Activated B cell treated with CpG ODN at 0.5 μM for 24 hours (primary cell): ENCODE results near the gene DPP10. TPM values are rescaled to one million over a fixed set of nuclear protein-coding genes. Genes with fewer than 3 reads are reported as not detected.

Experiments used
- ATAC-seq: fragments of 200-7000 bp; cut with Tn5 transposase; one replicate; pipeline ENCODE4 v1.10.0; 2021; ENCODE audit warnings: low read depth, mild to moderate bottlenecking, moderate library complexity
- CTCF ChIA-PET: fragments of 350-600 bp; sonication (Branson Sonifier 250); formaldehyde crosslinking; loops from one replicate; lab custom pipeline; 2021; ENCODE audit warnings: antibody characterized with exemption; lab: Charles Lee
- POLR2A ChIA-PET: fragments of 350-600 bp; sonication (Branson Sonifier 250); formaldehyde crosslinking; loops from one replicate; lab custom pipeline; 2021; ENCODE audit warnings: antibody characterized with exemption; lab: Charles Lee
- DNase-seq: peaks from one replicate; pipeline ENCODE4 v3.0.0; 2022
- H3K27ac Mint-ChIP-seq: one replicate; pipeline ENCODE4 v1.8.0; 2020; ENCODE audit warnings: mixed read lengths
- H3K27me3 Mint-ChIP-seq: one replicate; pipeline ENCODE4 v1.8.0; 2021; ENCODE audit warnings: mixed read lengths
- H3K36me3 Mint-ChIP-seq: one replicate; pipeline ENCODE4 v1.8.0; 2021; ENCODE audit warnings: low read depth, mixed read lengths
- H3K4me1 Mint-ChIP-seq: one replicate; pipeline ENCODE4 v1.8.0; 2021; ENCODE audit warnings: mixed read lengths
- H3K4me3 Mint-ChIP-seq: one replicate; pipeline ENCODE4 v1.8.0; 2020; ENCODE audit warnings: mild to moderate bottlenecking, mixed read lengths
- H3K9me3 Mint-ChIP-seq: one replicate; pipeline ENCODE4 v1.8.0; 2020; ENCODE audit warnings: mixed read lengths
- intact Hi-C: fragments of 100-400 bp; cut with micrococcal nuclease; formaldehyde crosslinking; loops from one replicate; pipeline ENCODE4 v1.15.1; 2024
- total RNA-seq: library from RNA; stranded (reverse); gene quantifications from 2 replicates; pipeline ENCODE4 v1.2.3, GENCODE V29; 2022
- TF ChIP-seq, protein P1 (sequence below): fragments of 200-600 bp; IDR thresholded peaks from one replicate; pipeline ENCODE4 v1.8.0; 2022; ENCODE audit warnings: antibody characterized with exemption, mild to moderate bottlenecking

DPP10 gene
- total RNA-seq, 1 donor from 2014 or later, result not detected

DNA sequence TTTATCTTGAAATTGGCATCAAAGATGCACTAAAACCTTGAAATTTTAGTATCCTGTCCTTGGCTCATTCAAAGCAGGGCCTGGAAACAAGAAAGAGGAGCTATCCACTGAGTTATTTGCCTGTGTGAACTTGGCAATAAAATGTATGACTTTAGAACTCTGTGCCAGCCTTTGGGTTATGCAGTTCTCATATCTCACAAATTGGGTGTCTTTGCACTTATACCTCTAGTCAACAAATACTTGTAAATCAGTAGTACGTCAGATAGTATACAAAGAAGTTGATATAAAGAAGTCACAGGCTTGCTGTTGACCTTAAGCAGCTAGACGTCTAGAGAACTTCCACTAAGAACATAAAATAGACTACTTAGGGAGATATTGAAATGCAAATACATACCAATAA lies 1331.9 kb downstream of the DPP10 start:
- POLR2A ChIA-PET, result no interaction called here
- CTCF ChIA-PET, result no interaction called here
- TF ChIP-seq, protein P1, sequence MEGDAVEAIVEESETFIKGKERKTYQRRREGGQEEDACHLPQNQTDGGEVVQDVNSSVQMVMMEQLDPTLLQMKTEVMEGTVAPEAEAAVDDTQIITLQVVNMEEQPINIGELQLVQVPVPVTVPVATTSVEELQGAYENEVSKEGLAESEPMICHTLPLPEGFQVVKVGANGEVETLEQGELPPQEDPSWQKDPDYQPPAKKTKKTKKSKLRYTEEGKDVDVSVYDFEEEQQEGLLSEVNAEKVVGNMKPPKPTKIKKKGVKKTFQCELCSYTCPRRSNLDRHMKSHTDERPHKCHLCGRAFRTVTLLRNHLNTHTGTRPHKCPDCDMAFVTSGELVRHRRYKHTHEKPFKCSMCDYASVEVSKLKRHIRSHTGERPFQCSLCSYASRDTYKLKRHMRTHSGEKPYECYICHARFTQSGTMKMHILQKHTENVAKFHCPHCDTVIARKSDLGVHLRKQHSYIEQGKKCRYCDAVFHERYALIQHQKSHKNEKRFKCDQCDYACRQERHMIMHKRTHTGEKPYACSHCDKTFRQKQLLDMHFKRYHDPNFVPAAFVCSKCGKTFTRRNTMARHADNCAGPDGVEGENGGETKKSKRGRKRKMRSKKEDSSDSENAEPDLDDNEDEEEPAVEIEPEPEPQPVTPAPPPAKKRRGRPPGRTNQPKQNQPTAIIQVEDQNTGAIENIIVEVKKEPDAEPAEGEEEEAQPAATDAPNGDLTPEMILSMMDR, result no peak
- no peaks in the 10 kb centered on the region for H3K4me1 Mint-ChIP-seq
- DNase-seq, result no peak
- no peak overlapping the region for H3K27ac Mint-ChIP-seq
- peaks cover 4% of the 10 kb centered on the region for H3K9me3 Mint-ChIP-seq
- H3K36me3 Mint-ChIP-seq, result no peaks in the 10 kb centered on the region
- ATAC-seq, result no peak
- intact Hi-C loops, result no loop called here
- H3K4me3 Mint-ChIP-seq, result no peak overlapping the region
- H3K27me3 Mint-ChIP-seq, result no peaks in the 10 kb centered on the region

DNA sequence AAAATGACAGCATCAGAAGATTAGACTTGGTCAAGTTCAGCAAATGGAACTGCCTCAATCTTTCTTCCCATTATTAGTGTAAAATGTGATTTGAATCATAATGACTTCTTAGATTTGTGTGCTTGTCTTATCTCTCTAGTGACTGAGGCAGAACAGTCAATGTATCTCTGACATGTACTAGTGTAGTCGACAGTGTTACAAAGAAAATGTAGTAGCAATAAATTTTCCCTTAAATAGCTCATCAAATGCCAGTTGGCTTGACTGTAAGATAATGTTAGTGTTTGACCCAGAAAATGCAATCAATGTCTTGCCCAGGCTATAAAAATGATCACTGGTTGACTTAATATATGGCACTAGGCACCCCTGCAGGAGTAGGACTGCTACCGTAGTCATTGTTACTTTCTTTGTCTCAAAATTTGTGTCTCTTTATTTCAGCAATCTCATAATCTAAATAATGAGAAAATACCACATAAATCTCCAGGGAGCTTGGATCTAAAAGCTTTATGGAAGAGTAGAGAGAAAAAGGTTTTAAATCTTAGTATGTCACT lies 1336.7 kb downstream of the DPP10 start:
- intact Hi-C loops, result no loop called here
- DNase-seq, result no peak
- no peak for ATAC-seq
- H3K27ac Mint-ChIP-seq, result no peak overlapping the region
- H3K27me3 Mint-ChIP-seq, result no peaks in the 10 kb centered on the region
- peaks cover 4% of the 10 kb centered on the region for H3K9me3 Mint-ChIP-seq
- no peaks in the 10 kb centered on the region for H3K36me3 Mint-ChIP-seq
- ChIA-PET CTCF (no interaction called here), POLR2A (no interaction called here)
- no peaks in the 10 kb centered on the region for H3K4me1 Mint-ChIP-seq
- no peak overlapping the region for H3K4me3 Mint-ChIP-seq
- TF ChIP-seq, protein P1, result no peak

DNA sequence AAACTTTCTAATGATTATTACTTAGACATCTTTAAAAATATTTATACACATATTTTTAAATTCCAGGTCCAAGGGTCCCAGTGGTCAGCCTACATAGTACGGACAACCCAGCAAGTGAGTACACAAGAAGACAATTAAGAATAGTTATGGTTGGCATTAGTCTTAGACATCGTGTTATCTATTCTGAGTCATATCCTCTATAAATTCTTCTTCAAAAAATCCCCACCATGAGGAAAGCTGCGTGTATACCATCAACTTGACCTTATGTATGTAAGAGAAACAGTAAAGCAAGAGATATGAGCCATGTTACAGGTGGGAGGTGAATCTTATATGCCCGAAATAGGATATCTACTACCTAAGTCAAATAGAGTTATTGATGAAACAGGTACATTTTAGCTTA lies 1339.8 kb downstream of the DPP10 start:
- intact Hi-C loops, result no loop called here
- CTCF ChIA-PET, result no interaction called here
- Mint-ChIP-seq H3K36me3 (no peaks in the 10 kb centered on the region), H3K4me3 (no peak overlapping the region), H3K4me1 (no peaks in the 10 kb centered on the region), H3K27ac (no peak overlapping the region), H3K27me3 (no peaks in the 10 kb centered on the region), H3K9me3 (peaks cover 4% of the 10 kb centered on the region)
- DNase-seq (no peak), ATAC-seq (no peak)
- TF ChIP-seq, protein P1, result no peak
- POLR2A ChIA-PET, result no interaction called here

- H3K36me3 Mint-ChIP-seq, result no peaks in the 10 kb centered on the region
- ATAC-seq, result no peak
- TF ChIP-seq, protein P1, result no peak
- DNase-seq, result no peak
- H3K4me1 Mint-ChIP-seq, result no peaks in the 10 kb centered on the region
- H3K27me3 Mint-ChIP-seq, result no peaks in the 10 kb centered on the region
- intact Hi-C loops, result no loop called here
- ChIA-PET POLR2A (no interaction called here), CTCF (no interaction called here)
- H3K9me3 Mint-ChIP-seq, result peaks cover 3% of the 10 kb centered on the region
- H3K27ac Mint-ChIP-seq, result no peak overlapping the region
- no peak overlapping the region for H3K4me3 Mint-ChIP-seq
These were observed 1353.6 kb downstream of the DPP10 start for GRCh38 chr2:115796078-115796477.

GRCh38 chr2:115807276-115807675 lies 1364.8 kb downstream of the DPP10 start:
- ATAC-seq, result no peak
- intact Hi-C loops, result no loop called here
- CTCF ChIA-PET, result no interaction called here

More at GRCh38 chr2:115807276-115807675, 1364.8 kb downstream of the DPP10 start:
- H3K4me3 Mint-ChIP-seq, result no peak overlapping the region
- H3K36me3 Mint-ChIP-seq, result no peaks in the 10 kb centered on the region
- POLR2A ChIA-PET, result no interaction called here
- H3K9me3 Mint-ChIP-seq, result peaks cover 5% of the 10 kb centered on the region
- H3K4me1 Mint-ChIP-seq, result no peaks in the 10 kb centered on the region
- H3K27me3 Mint-ChIP-seq, result no peaks in the 10 kb centered on the region
- no peak for DNase-seq
- TF ChIP-seq, protein P1, result no peak
- no peak overlapping the region for H3K27ac Mint-ChIP-seq
